Measurements from ENCODE around the gene UST.

Gene UST

GRCh38 chr6:148720897-148721296 lies 25.9 kb upstream of the UST start:
- DNase-seq (ENCODE audit: extremely low spot score): no peak
- CTCF ChIA-PET: no interaction called here
- POLR2A ChIA-PET: interaction anchor here (1.1 kb wide), 1 partner anchor 376 kb away, joined by 3 read pairs; no protein-coding TSS in a partner anchor
- no peak for TF ChIP-seq BHLHE40 (IDR thresholded peaks at IDR 0.05; ENCODE audit: borderline replicate concordance)
- no peak for TF ChIP-seq L3MBTL2 (conservative IDR thresholded peaks at IDR 0.05)
- TF ChIP-seq ELF4 (IDR thresholded peaks at IDR 0.05): no peak
- no peak for TF ChIP-seq LEF1 (IDR thresholded peaks at IDR 0.05; ENCODE audit: borderline replicate concordance)
- TF ChIP-seq CTBP1 (IDR thresholded peaks at IDR 0.05; ENCODE audit: borderline replicate concordance): no peak
- TF ChIP-seq ARNT (IDR thresholded peaks at IDR 0.05): no peak
- no peak for TF ChIP-seq FOXM1 (IDR thresholded peaks at IDR 0.05; ENCODE audit: borderline replicate concordance)
- no peak for TF ChIP-seq FOXK2 (IDR thresholded peaks at IDR 0.05)
- no peak for TF ChIP-seq PKNOX1 (IDR thresholded peaks at IDR 0.05)
- no peak for TF ChIP-seq FOXA1 (IDR thresholded peaks at IDR 0.05)
- TF ChIP-seq TARDBP (IDR thresholded peaks at IDR 0.05): no peak
- no peak for TF ChIP-seq ZNF384 (IDR thresholded peaks at IDR 0.05)

GRCh38 chr6:148723484-148723883 lies 23.3 kb upstream of the UST start:
- ChIA-PET CTCF (no interaction called here), POLR2A (no interaction called here)
- TF ChIP-seq FOXM1 (IDR thresholded peaks at IDR 0.05; ENCODE audit: borderline replicate concordance) (no peak), NFRKB (IDR thresholded peaks at IDR 0.05) (no peak), TARDBP (IDR thresholded peaks at IDR 0.05) (no peak), PKNOX1 (IDR thresholded peaks at IDR 0.05) (no peak), FOXA1 (IDR thresholded peaks at IDR 0.05) (no peak), L3MBTL2 (conservative IDR thresholded peaks at IDR 0.05) (no peak), FOXK2 (IDR thresholded peaks at IDR 0.05) (no peak), ZNF384 (IDR thresholded peaks at IDR 0.05) (no peak), SP1 (IDR thresholded peaks at IDR 0.05) (no peak)
- no peak for DNase-seq (ENCODE audit: extremely low spot score)

GRCh38 chr6:148724428-148724827 lies 22.4 kb upstream of the UST start:
- no peak for DNase-seq (ENCODE audit: extremely low spot score)
- ChIA-PET CTCF (no interaction called here), POLR2A (no interaction called here)
- TF ChIP-seq L3MBTL2 (conservative IDR thresholded peaks at IDR 0.05): no peak
- no peak for TF ChIP-seq FOXM1 (IDR thresholded peaks at IDR 0.05; ENCODE audit: borderline replicate concordance)
- no peak for TF ChIP-seq ELF4 (IDR thresholded peaks at IDR 0.05)

- ChIA-PET POLR2A (no interaction called here), CTCF (no interaction called here)
- no peak for DNase-seq (ENCODE audit: extremely low spot score)
- TF ChIP-seq ELF4 (IDR thresholded peaks at IDR 0.05) (no peak), HDGF (IDR thresholded peaks at IDR 0.05; ENCODE audit: borderline replicate concordance) (no peak), NFRKB (IDR thresholded peaks at IDR 0.05) (no peak), PKNOX1 (IDR thresholded peaks at IDR 0.05) (no peak), LEF1 (IDR thresholded peaks at IDR 0.05; ENCODE audit: borderline replicate concordance) (no peak), SUZ12 (IDR thresholded peaks at IDR 0.05) (no peak), TARDBP (IDR thresholded peaks at IDR 0.05) (no peak), FOXM1 (IDR thresholded peaks at IDR 0.05; ENCODE audit: borderline replicate concordance) (no peak)
These were observed 19.7 kb upstream of the UST start for GRCh38 chr6:148727104-148727503.

- DNase-seq (ENCODE audit: extremely low spot score): no peak
- TF ChIP-seq FOXK2 (IDR thresholded peaks at IDR 0.05) (no peak), FOXM1 (IDR thresholded peaks at IDR 0.05; ENCODE audit: borderline replicate concordance) (no peak), HDGF (IDR thresholded peaks at IDR 0.05; ENCODE audit: borderline replicate concordance) (no peak), TARDBP (IDR thresholded peaks at IDR 0.05) (no peak), ARNT (IDR thresholded peaks at IDR 0.05) (no peak), ZNF384 (IDR thresholded peaks at IDR 0.05) (no peak), BHLHE40 (IDR thresholded peaks at IDR 0.05; ENCODE audit: borderline replicate concordance) (no peak), L3MBTL2 (conservative IDR thresholded peaks at IDR 0.05) (no peak), SUZ12 (IDR thresholded peaks at IDR 0.05) (no peak), LEF1 (IDR thresholded peaks at IDR 0.05; ENCODE audit: borderline replicate concordance) (no peak)
- ChIA-PET POLR2A (no interaction called here), CTCF (interaction anchor here (1.1 kb wide), 1 partner anchor 158 kb away, joined by 4 read pairs; no protein-coding TSS in a partner anchor)
These were observed 10.8 kb upstream of the UST start for GRCh38 chr6:148735989-148736388.

DNA sequence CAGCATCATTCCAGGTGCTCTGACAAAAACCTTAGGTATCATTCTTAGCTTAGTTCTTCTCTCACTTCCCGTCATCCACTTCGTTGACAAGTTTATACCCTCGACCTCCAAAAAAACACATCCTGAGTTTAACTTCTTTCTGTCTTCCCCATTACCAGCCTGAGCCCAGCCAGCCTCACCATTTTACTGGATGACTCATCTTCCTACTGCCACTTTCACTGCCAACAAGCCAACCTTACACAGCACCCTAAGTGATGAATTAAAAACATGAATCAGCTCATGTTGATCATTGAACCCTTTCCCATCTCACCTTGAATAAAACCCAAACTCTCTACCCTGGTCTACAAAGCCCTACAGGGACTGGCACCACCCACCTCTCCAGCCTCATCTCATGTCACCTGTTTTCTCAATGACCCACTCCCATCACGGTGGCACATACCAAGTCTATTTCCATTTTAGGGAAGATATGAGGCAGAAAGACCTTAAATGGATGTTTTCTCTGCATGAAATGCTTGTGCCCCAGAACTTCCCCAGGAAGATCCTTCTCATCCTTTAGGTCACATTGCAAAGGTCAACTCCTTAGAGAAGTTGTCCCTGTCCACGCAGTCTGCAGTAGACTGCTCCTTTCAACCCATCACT lies 9.9 kb upstream of the UST start:
- TF ChIP-seq CTBP1 (IDR thresholded peaks at IDR 0.05; ENCODE audit: borderline replicate concordance): no peak
- no peak for TF ChIP-seq SUZ12 (IDR thresholded peaks at IDR 0.05)
- TF ChIP-seq FOXK2 (IDR thresholded peaks at IDR 0.05): no peak
- TF ChIP-seq SP1 (IDR thresholded peaks at IDR 0.05): no peak
- TF ChIP-seq ELF4 (IDR thresholded peaks at IDR 0.05): no peak
- TF ChIP-seq TARDBP (IDR thresholded peaks at IDR 0.05): no peak
- TF ChIP-seq LEF1 (IDR thresholded peaks at IDR 0.05; ENCODE audit: borderline replicate concordance): no peak
- TF ChIP-seq PKNOX1 (IDR thresholded peaks at IDR 0.05): no peak
- TF ChIP-seq ARNT (IDR thresholded peaks at IDR 0.05): no peak
- TF ChIP-seq L3MBTL2 (conservative IDR thresholded peaks at IDR 0.05): no peak
- TF ChIP-seq FOXA1 (IDR thresholded peaks at IDR 0.05): no peak
- TF ChIP-seq BHLHE40 (IDR thresholded peaks at IDR 0.05; ENCODE audit: borderline replicate concordance): no peak
- TF ChIP-seq ZNF384 (IDR thresholded peaks at IDR 0.05): no peak
- TF ChIP-seq FOXM1 (IDR thresholded peaks at IDR 0.05; ENCODE audit: borderline replicate concordance): no peak
- no peak for TF ChIP-seq HDGF (IDR thresholded peaks at IDR 0.05; ENCODE audit: borderline replicate concordance)
- TF ChIP-seq NFRKB (IDR thresholded peaks at IDR 0.05): no peak
- ChIA-PET CTCF (interaction anchor here (0.6 to 1.1 kb wide), 2 partner anchors 159 to 208 kb away, joined by 3 to 4 read pairs; no protein-coding TSS in a partner anchor), POLR2A (no interaction called here)
- no peak for DNase-seq (ENCODE audit: extremely low spot score)
